ENCODE results near the gene SLC8A3. TPM values are rescaled to one million over a fixed set of nuclear protein-coding genes. Genes with fewer than 3 reads are reported as not detected.

SLC8A3 gene
- total RNA-seq, 4 donors from 2014 or later, result 0.21 to 0.76 TPM; not detected in 2

GRCh38 chr14:70121521-70121920 lies 67.2 kb downstream of the SLC8A3 start:
- DNase-seq (ENCODE audit: low spot score in 2 of 2), result no peak
- 20% methylated on average over 1 of the region's 1 CpG for WGBS
- no peaks in the 10 kb centered on the region for H3K36me3 ChIP-seq
- H3K4me3 ChIP-seq, result no peak overlapping the region
- H3K27me3 ChIP-seq, result peaks cover 2% of the 10 kb centered on the region
- TF ChIP-seq POLR2A (IDR thresholded peaks at IDR 0.05), result no peak
- no peak overlapping the region for H3K27ac ChIP-seq
- no peaks in the 10 kb centered on the region for H3K4me1 ChIP-seq
- no peaks in the 10 kb centered on the region for H3K9me3 ChIP-seq

- H3K4me3 ChIP-seq, result no peak overlapping the region
- H3K27me3 ChIP-seq, result peaks cover 2% of the 10 kb centered on the region
- no peak for TF ChIP-seq EP300 (IDR thresholded peaks at IDR 0.05)
- TF ChIP-seq POLR2AphosphoS5 (IDR thresholded peaks at IDR 0.05), result no peak
- TF ChIP-seq CTCF (IDR thresholded peaks at IDR 0.05), result no peak
- no peak for TF ChIP-seq POLR2A (IDR thresholded peaks at IDR 0.05)
- no peaks in the 10 kb centered on the region for H3K4me1 ChIP-seq
- no peaks in the 10 kb centered on the region for H3K36me3 ChIP-seq
- WGBS, result 60% methylated on average over 3 of the region's 3 CpGs
- H3K27ac ChIP-seq, result no peak overlapping the region
- DNase-seq (ENCODE audit: low spot score in 2 of 2), result no peak
- no peaks in the 10 kb centered on the region for H3K9me3 ChIP-seq
Observed at GRCh38 chr14:70118064-70118463, 70.7 kb downstream of the SLC8A3 start.

GRCh38 chr14:70116278-70116677 lies 72.5 kb downstream of the SLC8A3 start:
- no peak for DNase-seq (ENCODE audit: low spot score in 2 of 2)
- Histone ChIP-seq H3K27me3 (no peaks in the 10 kb centered on the region), H3K9me3 (no peaks in the 10 kb centered on the region), H3K36me3 (no peaks in the 10 kb centered on the region), H3K27ac (no peak overlapping the region), H3K4me1 (no peaks in the 10 kb centered on the region), H3K4me3 (no peak overlapping the region)
- TF ChIP-seq CTCF (IDR thresholded peaks at IDR 0.05), result no peak
- no peak for TF ChIP-seq EP300 (IDR thresholded peaks at IDR 0.05)
- no peak for TF ChIP-seq POLR2A (IDR thresholded peaks at IDR 0.05)
- TF ChIP-seq POLR2AphosphoS5 (IDR thresholded peaks at IDR 0.05), result no peak
- 58% methylated on average over 5 of the region's 5 CpGs for WGBS

GRCh38 chr14:70114621-70115156 lies 74.1 kb downstream of the SLC8A3 start:
- Histone ChIP-seq H3K9me3 (no peaks in the 10 kb centered on the region), H3K4me1 (no peaks in the 10 kb centered on the region), H3K27ac (no peak overlapping the region), H3K27me3 (no peaks in the 10 kb centered on the region), H3K4me3 (no peak overlapping the region), H3K36me3 (no peaks in the 10 kb centered on the region)
- DNase-seq (ENCODE audit: low spot score in 2 of 2), result no peak
- no peak for TF ChIP-seq POLR2A (IDR thresholded peaks at IDR 0.05)
- TF ChIP-seq EP300 (IDR thresholded peaks at IDR 0.05), result no peak
- TF ChIP-seq CTCF (IDR thresholded peaks at IDR 0.05), result no peak
- no peak for TF ChIP-seq POLR2AphosphoS5 (IDR thresholded peaks at IDR 0.05)
- 79% methylated on average over 11 of the region's 12 CpGs for WGBS

GRCh38 chr14:70113211-70113610 lies 75.5 kb downstream of the SLC8A3 start:
- no peak overlapping the region for H3K4me3 ChIP-seq
- no peaks in the 10 kb centered on the region for H3K27me3 ChIP-seq
- WGBS, result 90% methylated on average over 2 of the region's 2 CpGs
- DNase-seq (ENCODE audit: low spot score in 2 of 2), result no peak
- TF ChIP-seq POLR2AphosphoS5 (IDR thresholded peaks at IDR 0.05) (no peak), CTCF (IDR thresholded peaks at IDR 0.05) (no peak), EP300 (IDR thresholded peaks at IDR 0.05) (no peak), POLR2A (IDR thresholded peaks at IDR 0.05) (no peak)
- no peaks in the 10 kb centered on the region for H3K4me1 ChIP-seq
- no peaks in the 10 kb centered on the region for H3K36me3 ChIP-seq
- no peaks in the 10 kb centered on the region for H3K9me3 ChIP-seq
- H3K27ac ChIP-seq, result no peak overlapping the region

GRCh38 chr14:70108419-70108818 lies 80.3 kb downstream of the SLC8A3 start:
- TF ChIP-seq EP300 (IDR thresholded peaks at IDR 0.05) (no peak), POLR2AphosphoS5 (IDR thresholded peaks at IDR 0.05) (no peak), POLR2A (IDR thresholded peaks at IDR 0.05) (no peak), CTCF (IDR thresholded peaks at IDR 0.05) (no peak)
- 69% methylated on average over 3 of the region's 3 CpGs for WGBS

More at GRCh38 chr14:70108419-70108818, 80.3 kb downstream of the SLC8A3 start:
- Histone ChIP-seq H3K27ac (no peak overlapping the region), H3K4me1 (no peaks in the 10 kb centered on the region), H3K36me3 (no peaks in the 10 kb centered on the region), H3K27me3 (no peaks in the 10 kb centered on the region), H3K9me3 (no peaks in the 10 kb centered on the region), H3K4me3 (no peak overlapping the region)
- no peak for DNase-seq (ENCODE audit: low spot score in 2 of 2)
